Activated naive CD4-positive, alpha-beta T cell treated with anti-CD3 and anti-CD28 coated beads, Interleukin-2, amount 50 U/mL, for 16 hours (primary cell): Measurements from ENCODE around the gene SNCB.

Source experiments
- DNase-seq: peaks from one replicate; pipeline ENCODE4 v3.0.0-alpha.2; 2020

The SNCB gene

DNA sequence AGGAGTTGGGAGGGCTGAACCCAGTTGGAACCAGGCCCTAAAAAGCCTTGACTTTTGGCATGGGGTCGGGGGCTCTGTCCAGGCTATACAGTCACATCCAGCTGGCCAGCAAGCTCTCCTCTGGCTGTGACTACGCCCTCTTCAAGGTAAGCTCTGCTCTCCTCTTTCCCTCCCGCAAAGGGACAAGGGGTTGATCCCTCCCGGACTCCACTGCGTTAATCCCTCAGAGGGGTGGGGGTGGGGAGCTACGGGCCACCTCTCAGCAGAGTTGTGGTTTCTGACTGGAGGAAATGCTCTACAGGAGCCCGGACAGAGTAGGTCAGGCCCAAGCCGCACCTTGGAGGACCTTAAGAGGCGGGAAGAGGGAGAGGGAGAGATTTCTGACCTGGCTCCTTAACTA lies 14.0 kb upstream of the SNCB start:
- no peak for DNase-seq

- DNase-seq, result no peak
Measured at GRCh38 chr5:176643491-176644219, 13.3 kb upstream of the SNCB start.

DNA sequence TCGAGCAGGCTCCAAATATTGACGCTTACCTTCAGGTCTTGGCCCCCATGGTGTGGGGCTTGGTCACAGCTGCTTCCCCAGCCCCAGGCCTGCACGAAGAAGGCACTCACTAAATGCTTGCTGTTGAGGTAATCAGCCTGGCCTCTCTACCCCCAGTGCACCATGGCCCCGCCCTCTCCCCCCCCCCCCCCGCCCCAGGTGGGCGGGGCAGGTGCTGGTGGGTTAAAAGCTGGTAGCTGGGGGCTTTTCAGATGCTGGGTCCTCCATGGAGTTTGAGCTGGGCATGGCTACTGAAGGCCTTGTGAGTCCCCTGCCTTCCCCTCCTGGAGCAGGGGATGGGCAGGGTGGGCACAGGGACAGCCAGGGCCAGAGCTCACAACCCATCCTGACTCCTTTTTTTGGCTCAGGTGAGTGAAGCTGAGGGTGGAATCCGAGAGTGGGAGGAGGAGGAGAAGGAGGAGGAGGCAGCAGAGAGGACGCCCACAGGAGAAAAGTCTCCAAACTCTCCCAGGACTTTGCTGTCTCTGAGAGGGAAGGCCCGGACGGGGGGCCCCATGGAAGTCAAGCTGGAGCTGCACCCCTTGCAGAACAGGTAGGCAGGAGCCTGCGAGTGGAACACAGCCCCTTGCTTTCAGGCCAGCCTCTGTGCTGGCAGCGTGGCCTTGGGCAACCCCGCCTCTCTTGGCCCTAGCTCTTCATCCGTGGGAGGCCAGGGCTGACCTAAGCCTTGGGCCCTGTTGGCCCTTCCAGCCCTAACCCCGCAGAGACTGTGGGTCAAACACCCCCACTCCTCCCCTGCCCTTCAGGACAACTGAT lies 12.5 kb upstream of the SNCB start:
- DNase-seq, result no peak

- DNase-seq, result no peak
Measured at GRCh38 chr5:176640616-176641015, 10.3 kb upstream of the SNCB start.

GRCh38 chr5:176639981-176640380 lies 9.6 kb upstream of the SNCB start:
- no peak for DNase-seq

DNA sequence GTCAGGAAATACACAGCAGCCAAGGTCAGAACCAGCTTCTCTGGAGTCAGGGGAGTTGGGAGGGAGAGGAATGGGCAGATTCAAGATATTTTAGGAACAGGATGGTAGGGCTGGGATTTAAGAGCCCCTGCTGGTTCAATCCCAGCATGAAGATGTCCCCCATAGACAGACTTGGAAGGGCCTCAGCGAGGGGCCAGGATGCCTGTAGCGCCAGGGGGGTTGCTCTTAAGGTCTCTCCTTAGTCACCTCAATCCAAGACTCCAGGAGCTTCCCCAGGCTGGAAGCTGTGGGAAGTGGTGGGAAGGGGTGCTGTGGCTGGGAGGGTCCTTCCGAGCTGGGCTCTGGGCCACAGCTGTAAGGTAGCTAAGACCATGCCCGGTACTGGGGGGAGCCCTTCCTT lies 8.9 kb upstream of the SNCB start:
- DNase-seq, result no peak

- DNase-seq, result no peak
Measured at GRCh38 chr5:176638437-176638836, 8.1 kb upstream of the SNCB start.

- DNase-seq, result no peak
Measured at GRCh38 chr5:176637556-176637955, 7.2 kb upstream of the SNCB start.

GRCh38 chr5:176636426-176636825 lies 6.1 kb upstream of the SNCB start:
- no peak for DNase-seq

DNA sequence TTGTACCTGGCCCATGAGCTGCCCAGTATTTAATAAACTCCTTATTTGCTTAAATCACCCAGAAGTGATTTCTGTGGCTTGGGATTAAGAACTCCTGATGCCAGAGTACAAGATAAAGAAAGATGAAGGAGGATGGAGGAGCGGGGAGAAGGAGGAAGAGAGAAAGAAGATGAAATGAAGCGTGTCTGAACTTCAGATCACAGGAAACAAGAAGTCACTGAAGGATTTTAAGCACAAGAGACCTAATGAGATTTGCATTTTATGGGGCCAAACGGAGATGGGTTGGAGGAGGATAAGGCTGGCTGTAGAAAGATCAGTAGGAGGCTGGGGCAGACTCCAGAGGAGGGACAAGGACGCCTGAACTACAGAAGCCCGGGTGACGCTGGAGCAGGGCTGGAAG lies 3.3 kb upstream of the SNCB start:
- DNase-seq, result no peak

DNA sequence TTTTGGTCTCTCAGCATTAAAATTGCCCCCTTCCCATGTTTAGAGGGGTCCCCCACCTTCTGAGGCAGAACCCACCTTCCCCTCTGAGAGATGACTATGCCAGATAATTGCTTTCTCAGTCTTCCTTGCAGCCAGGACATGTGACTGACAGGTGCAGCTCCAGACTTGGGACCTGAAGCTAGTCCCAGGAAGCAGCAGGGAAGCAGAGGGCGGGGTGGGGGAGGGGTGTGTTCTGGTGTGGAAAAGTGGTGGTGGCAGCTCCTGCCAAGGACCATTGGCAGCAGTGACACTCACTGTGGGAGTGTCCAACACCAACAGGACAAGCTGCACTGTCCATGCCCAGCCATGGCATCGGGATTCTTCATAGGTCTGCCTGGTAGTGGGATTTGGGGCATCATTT lies 2.4 kb upstream of the SNCB start:
- no peak for DNase-seq

DNA sequence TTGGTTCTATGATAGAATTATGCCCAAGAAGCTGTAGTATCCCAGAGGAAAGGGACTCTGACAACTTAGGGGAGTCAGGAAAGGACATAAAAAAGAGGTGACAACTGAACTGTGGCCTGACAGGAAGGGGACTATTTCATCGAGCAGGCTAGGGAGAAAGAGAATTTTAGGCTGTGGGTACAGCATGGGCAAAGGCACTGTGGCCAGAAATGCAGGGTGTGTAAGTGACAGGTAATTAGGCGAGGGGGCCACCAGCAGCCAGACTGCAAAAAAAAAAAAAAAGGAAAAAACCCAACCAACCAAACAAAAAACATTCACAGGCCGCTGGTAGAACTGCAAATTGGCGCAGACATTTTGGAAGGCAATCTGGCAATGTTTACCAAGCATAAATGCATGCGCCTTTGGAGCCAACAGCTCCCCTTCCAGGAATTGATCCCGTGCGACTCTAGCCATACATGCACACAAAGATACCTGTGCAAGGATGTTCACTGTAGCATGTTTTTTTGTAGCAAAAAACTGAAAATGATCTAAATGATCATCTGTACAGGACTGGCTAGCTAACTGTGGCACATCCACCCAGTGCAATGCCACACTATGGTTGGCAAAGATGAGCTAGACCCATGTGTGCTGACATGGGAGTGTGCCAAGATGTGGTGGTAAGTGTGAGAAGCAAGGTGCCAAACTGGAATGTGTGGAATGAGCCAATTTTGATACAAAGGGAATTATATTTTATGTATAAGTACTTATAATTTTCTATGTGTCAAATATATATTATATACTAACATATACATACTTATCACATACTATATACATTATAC lies 1.3 kb upstream of the SNCB start:
- no peak for DNase-seq

GRCh38 chr5:176630681-176631222 lies 418 bp upstream of the SNCB start:
- DNase-seq, result no peak

- no peak for DNase-seq
Measured at GRCh38 chr5:176629317-176629852, 949 bp downstream of the SNCB start.

GRCh38 chr5:176628406-176629228 lies 1.7 kb downstream of the SNCB start:
- no peak for DNase-seq

DNA sequence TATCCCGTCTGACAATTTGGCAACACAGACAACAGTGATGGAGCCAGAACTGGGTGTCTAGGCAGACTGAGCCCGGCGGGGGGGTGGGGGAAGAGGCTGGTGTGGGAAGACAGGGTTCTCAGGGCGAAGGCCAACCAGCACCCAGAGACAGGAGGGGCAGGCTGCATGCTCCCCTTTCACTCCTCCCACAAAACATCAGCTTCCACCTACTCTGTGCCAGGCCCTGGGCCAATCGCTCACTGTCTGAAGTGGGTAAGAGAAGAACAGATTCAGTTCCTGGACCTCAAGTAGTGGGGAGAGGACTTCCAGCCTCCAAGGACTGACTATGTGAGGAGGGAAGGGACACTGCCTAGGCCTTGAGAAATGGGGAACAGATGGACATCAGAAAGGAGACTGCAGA lies 2.8 kb downstream of the SNCB start:
- DNase-seq, result no peak

- DNase-seq, result no peak
Measured at GRCh38 chr5:176626876-176627236, 3.5 kb downstream of the SNCB start.

- no peak for DNase-seq
Measured at GRCh38 chr5:176625966-176626875, 4.1 kb downstream of the SNCB start.

GRCh38 chr5:176625512-176625911 lies 4.8 kb downstream of the SNCB start:
- DNase-seq, result no peak

DNA sequence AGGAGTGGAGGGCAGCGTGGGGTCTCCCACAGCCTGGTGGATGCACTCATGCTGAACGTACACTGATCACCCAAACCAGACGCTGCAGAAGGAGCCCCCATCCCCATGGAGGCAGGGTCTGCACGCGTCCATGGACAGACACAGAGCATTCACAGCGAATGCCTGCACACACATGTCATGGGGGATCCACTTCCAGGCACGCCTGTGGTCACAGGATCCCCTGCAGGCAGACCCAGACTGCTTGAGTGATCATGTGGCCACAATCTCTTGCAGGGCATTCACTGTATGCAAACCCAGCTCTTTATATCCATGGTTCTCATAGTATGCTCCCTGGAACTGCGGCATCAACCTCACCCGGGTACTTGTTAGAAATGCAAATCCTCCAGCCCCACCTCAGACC lies 5.4 kb downstream of the SNCB start:
- DNase-seq, result no peak

DNA sequence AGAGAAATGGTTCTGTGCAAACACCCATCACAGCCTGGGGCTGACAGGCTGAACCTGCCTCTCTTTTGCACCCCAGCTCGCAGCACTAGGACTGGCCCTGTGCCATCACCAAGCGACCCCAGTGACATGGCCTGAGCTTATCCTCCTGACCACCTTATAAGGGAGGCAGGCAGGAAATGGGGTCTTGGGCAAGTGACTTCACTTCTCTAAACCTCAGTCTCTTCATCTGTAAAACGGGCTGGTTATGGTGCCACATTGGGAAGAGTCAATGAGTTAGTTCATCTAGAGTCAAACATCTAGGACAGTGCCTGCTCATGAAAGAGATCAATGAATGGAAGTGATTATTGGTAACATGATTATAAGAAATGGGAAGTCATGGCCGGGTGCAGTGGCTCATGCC lies 6.2 kb downstream of the SNCB start:
- no peak for DNase-seq
